K562 (cell line): ENCODE data around the gene CENPP. TPM values are rescaled to one million over a fixed set of nuclear protein-coding genes. Genes with fewer than 3 reads are reported as not detected.

Source experiments
- ATAC-seq: fragments of 200-7000 bp; cut with Tn5 transposase; 3 replicates; pipeline ENCODE4 v1.9.1; 2020; ENCODE audit warnings: moderate library complexity
- BruUV-seq: library from RNA; stranded (reverse); fragments of 400-500 nt; replicated peaks from 2 replicates; lab custom pipeline; 2021; lab: Mats Ljungman, UMichigan
- CTCF ChIA-PET: fragments of 300-600 bp; formaldehyde crosslinking; extraction: SDS; loops from one replicate; lab custom pipeline; 2021; ENCODE audit warnings: low intra/inter-chr PET ratio; lab: Yijun Ruan, JAX
- POLR2A ChIA-PET: fragments of 300-600, 350-650 bp; sonication (Branson Sonifier 250); formaldehyde crosslinking; extraction: SDS; loops from one replicate; lab custom pipeline; 2021; ENCODE audit warnings: antibody characterized with exemption, inconsistent platforms; lab: Yijun Ruan, JAX
- DNase-seq, 4 experiments: peaks; one replicate each; pipeline versions ENCODE4 v3.0.0 to v3.0.0-alpha.2; 2011 to 2018; ENCODE audit warnings: low spot score in 3 of 4, mixed read lengths in 3 of 4; ENCODE audit errors: extremely low read depth in 1 of 4
- FAIRE-seq: peaks from 2 replicates; lab custom pipeline; 2011; peaks lifted over from hg19 to GRCh38; lab: Jason Lieb, UNC
- H2AFZ ChIP-seq: 2 replicates; pipeline ENCODE4 v1.6.0; 2011; ENCODE audit warnings: low read depth, low read length, control low read depth, inconsistent platforms
- H3K27ac ChIP-seq: fragments of 200-600 bp; 3 replicates; pipeline ENCODE4 v1.8.0; 2011; ENCODE audit warnings: low read depth, mild to moderate bottlenecking, control low read depth, inconsistent platforms, low read length, moderate library complexity, mixed read lengths; ENCODE audit errors: extremely low read depth
- H3K27me3 ChIP-seq, 2 experiments: fragments of 300-600 bp in 1 of 2; 2 replicates in 1 of 2; 3 replicates in 1 of 2; pipeline versions ENCODE4 v1.6.0 to v1.8.0; 2011; ENCODE audit warnings: inconsistent platforms in 2 of 2, low read length in 2 of 2, mild to moderate bottlenecking in 1 of 2, mixed read lengths in 1 of 2, moderate library complexity in 1 of 2; ENCODE audit not compliant: control insufficient read depth in 2 of 2, insufficient read depth in 2 of 2
- H3K36me3 ChIP-seq: fragments of 300-600 bp; 3 replicates; pipeline ENCODE4 v1.8.0; 2011; ENCODE audit warnings: mild to moderate bottlenecking, low read length, inconsistent platforms; ENCODE audit not compliant: control insufficient read depth, insufficient read depth
- H3K4me1 ChIP-seq, 2 experiments: fragments of 200-600 bp in 1 of 2; replicated peaks in 1 of 2; 2 replicates in 1 of 2; 3 replicates in 1 of 2; pipeline versions ENCODE4 v1.5.1 to v1.8.0; 2011; ENCODE audit warnings: inconsistent platforms in 2 of 2, low read length in 2 of 2, mild to moderate bottlenecking in 1 of 2, mixed read lengths in 1 of 2, moderate library complexity in 1 of 2; ENCODE audit not compliant: control insufficient read depth in 2 of 2, insufficient read depth in 2 of 2
- H3K4me2 ChIP-seq: 2 replicates; pipeline ENCODE4 v1.6.1; 2011; ENCODE audit warnings: low read length, control low read depth, inconsistent platforms, mixed read lengths; ENCODE audit not compliant: insufficient read depth
- H3K4me3 ChIP-seq: fragments of 200-600 bp; sonication (generic), shearing (Covaris generic); 2 replicates; pipeline ENCODE4 v1.5.1; 2016; ENCODE audit warnings: control low read depth, inconsistent platforms
- H3K79me2 ChIP-seq: fragments of 200-600 bp; 3 replicates; pipeline ENCODE4 v1.8.0; 2011; ENCODE audit warnings: low read length, inconsistent platforms; ENCODE audit not compliant: control insufficient read depth, insufficient read depth
- H3K9ac ChIP-seq, 2 experiments: 2 replicates each; pipeline versions ENCODE4 v1.6.0 to v1.6.1; 2011; ENCODE audit warnings: low read depth in 2 of 2, low read length in 2 of 2, control low read depth in 1 of 2, inconsistent platforms in 1 of 2, mild to moderate bottlenecking in 1 of 2, mixed read lengths in 1 of 2; ENCODE audit not compliant: insufficient read depth in 1 of 2
- H3K9me1 ChIP-seq: one replicate; pipeline ENCODE4 v1.6.0; 2011; ENCODE audit warnings: inconsistent platforms, mild to moderate bottlenecking, low read length, moderate library complexity; ENCODE audit not compliant: control insufficient read depth, insufficient read depth
- H3K9me3 ChIP-seq: replicated peaks from 2 replicates; pipeline ENCODE4 v1.5.1; 2011; ENCODE audit warnings: low read depth, low read length, inconsistent platforms; ENCODE audit not compliant: control insufficient read depth, insufficient read depth
- H4K20me1 ChIP-seq: replicated peaks from 2 replicates; pipeline ENCODE4 v1.6.1; 2011; ENCODE audit warnings: low read length, inconsistent platforms, mixed read lengths; ENCODE audit not compliant: control insufficient read depth, insufficient read depth
- ARNT ChIP-seq, 2 experiments: fragments of 450-650 bp; IDR thresholded peaks; 2 replicates each; pipeline ENCODE4 v1.6.1; 2016; ENCODE audit warnings: mild to moderate bottlenecking in 1 of 2
- ATF4 ChIP-seq: fragments of 450-650 bp; formaldehyde crosslinking; IDR thresholded peaks from 2 replicates; pipeline ENCODE4 v1.4.0; 2022; ENCODE audit warnings: mild to moderate bottlenecking, moderate library complexity
- EP300 ChIP-seq: IDR thresholded peaks from 2 replicates; pipeline ENCODE4 v1.6.1; 2012; ENCODE audit warnings: low read length, improper control_type of control experiment
- ETV6 ChIP-seq, 3 experiments: fragments of 150-350 bp in 1 of 3; sonication (generic) in 1 of 3; formaldehyde crosslinking in 1 of 3; IDR thresholded peaks; 2 replicates each; pipeline versions ENCODE4 v1.6.1 to v1.8.0; 2014 to 2022; ENCODE audit warnings: borderline replicate concordance in 2 of 3, low read depth in 2 of 3, antibody characterized with exemption in 1 of 3, low read length in 1 of 3, mild to moderate bottlenecking in 1 of 3, missing genetic modification reagents in 1 of 3
- FOXA3 ChIP-seq, 2 experiments: fragments of 450-650 bp in 1 of 2; sonication (generic) in 1 of 2; formaldehyde crosslinking; IDR thresholded peaks in 1 of 2; conservative IDR thresholded peaks in 1 of 2; 2 replicates each; pipeline versions ENCODE4 v1.4.0 to v1.8.0; 2020 to 2022; ENCODE audit warnings: mild to moderate bottlenecking in 2 of 2, missing genetic modification reagents in 1 of 2
- GABPA ChIP-seq: fragments of 200-800 bp; sonication (Bioruptor generic); conservative IDR thresholded peaks from 2 replicates; pipeline ENCODE4 v1.6.1; 2016; ENCODE audit warnings: low read depth, missing genetic modification characterization, missing compliant biosample characterization
- HDAC2 ChIP-seq: fragments of 450-650 bp; IDR thresholded peaks from 2 replicates; pipeline ENCODE4 v1.6.1; 2016; ENCODE audit warnings: mild to moderate bottlenecking
- MEIS2 ChIP-seq: fragments of 450-650 bp; IDR thresholded peaks from 2 replicates; pipeline ENCODE4 v1.6.1; 2014; ENCODE audit warnings: mild to moderate bottlenecking; ENCODE audit not compliant: partially characterized antibody
- TEAD1 ChIP-seq, 2 experiments: fragments of 450-650 bp in 1 of 2; sonication (generic) in 1 of 2; formaldehyde crosslinking; IDR thresholded peaks; 2 replicates each; pipeline versions ENCODE4 v1.4.0 to v1.8.0; 2020 to 2022; ENCODE audit warnings: mild to moderate bottlenecking in 2 of 2, missing genetic modification reagents in 1 of 2
- ZBTB1 ChIP-seq: sonication (generic); formaldehyde crosslinking; IDR thresholded peaks from 2 replicates; pipeline ENCODE4 v1.8.1; 2023; ENCODE audit warnings: missing genetic modification reagents, low read depth, mild to moderate bottlenecking, borderline replicate concordance
- ZNF212 ChIP-seq: fragments of 450-650 bp; formaldehyde crosslinking; IDR thresholded peaks from 2 replicates; pipeline ENCODE4 v1.4.0; 2020; ENCODE audit warnings: mild to moderate bottlenecking
- ZNF511 ChIP-seq: sonication (generic); formaldehyde crosslinking; IDR thresholded peaks from 2 replicates; pipeline ENCODE4 v1.8.0; 2022; ENCODE audit warnings: mild to moderate bottlenecking, missing genetic modification reagents
- ZNF584 ChIP-seq: fragments of 200-800 bp; sonication (Bioruptor generic); IDR thresholded peaks from 2 replicates; pipeline ENCODE4 v1.6.1; 2016; ENCODE audit warnings: low read depth, mild to moderate bottlenecking, missing genetic modification characterization, missing compliant biosample characterization
- ZZZ3 ChIP-seq: fragments of 450-650 bp; IDR thresholded peaks from 2 replicates; pipeline ENCODE4 v1.6.1; 2016; ENCODE audit warnings: antibody characterized with exemption, mild to moderate bottlenecking, moderate library complexity
- WGBS: fragments of 100-300 bp; shearing (Covaris generic); methylation state at CpG from one replicate; pipeline ENCODE4 v1.1.6; 2016; ENCODE audit warnings: low coverage, mixed read lengths; ENCODE audit not compliant: insufficient coverage; ENCODE audit errors: missing lambda C conversion rate; 5-methylcytosine and 5-hydroxymethylcytosine counted together
- in situ Hi-C: fragments of 300-500 bp; cut with MboI; formaldehyde crosslinking; loops from 4 replicates; pipeline ENCODE4 v1.15.0; 2018; ENCODE audit warnings: inconsistent platforms, mixed read lengths
- intact Hi-C: fragments of 100-400 bp; cut with micrococcal nuclease; formaldehyde crosslinking; loops from 2 replicates; pipeline ENCODE4 v1.14.2; 2022
- polyA plus RNA-seq, 8 experiments: library from polyadenylated mRNA; depleted of rRNA in 4 of 8; stranded (reverse) in 5 of 8; unstranded in 3 of 8; fragments of >200 nt; fragmentation: Nextera tagmentation in 2 of 8; fragmentation: Illumina TruSeq in 1 of 8; extraction: Ambion mirVana in 2 of 8; extraction: Trizol in 1 of 8; gene quantifications; 2 replicates each; pipeline versions ENCODE4 v1.2.1 to v1.2.3, GENCODE V29; 2011 to 2014; ENCODE audit warnings: inconsistent platforms in 1 of 8, missing spikeins in 1 of 8
- total RNA-seq, 7 experiments: library from RNA; depleted of rRNA in 6 of 7; stranded (reverse); fragments of >200 nt in 6 of 7; fragmentation: Illumina TruSeq in 2 of 7; extraction: Trizol in 2 of 7; gene quantifications; 2 replicates each; pipeline versions ENCODE4 v1.2.1 to v1.2.3, GENCODE V29; 2011 to 2021; ENCODE audit warnings: low replicate concordance in 1 of 7
- TF ChIP-seq, protein P1 (sequence below): fragments of 250-450 bp; sonication (Bioruptor Pico); IDR thresholded peaks from 2 replicates; pipeline ENCODE4 v1.4.0; 2020; ENCODE audit warnings: mild to moderate bottlenecking
- TF ChIP-seq, protein P2 (sequence below), 2 experiments: fragments of 250-450 bp in 1 of 2; fragments of 450-650 bp in 1 of 2; sonication (Bioruptor Pico) in 1 of 2; IDR thresholded peaks; 2 replicates each; pipeline versions ENCODE4 v1.6.1 to v1.8.0; 2016 to 2021; ENCODE audit warnings: mild to moderate bottlenecking in 2 of 2, moderate library complexity in 2 of 2, missing compliant biosample characterization in 1 of 2, missing genetic modification characterization in 1 of 2

The CENPP gene
- total and polyA plus RNA-seq, 9 of the 15 experiments (the other 6 are each of a cell fraction or from before 2014, with no cell fraction given), result 8.0 to 28.5 (median 17.9) TPM

GRCh38 chr9:92467041-92467440 is 141.3 kb downstream of the CENPP start:
- in situ Hi-C loops, result no loop called here
- BruUV-seq, result no TSS peak
- POLR2A ChIA-PET, result interaction anchor here (1.8 kb wide), 1 partner anchor 9 kb away, joined by 4 read pairs; no protein-coding TSS in a partner anchor

More at GRCh38 chr9:92467041-92467440, 141.3 kb downstream of the CENPP start:
- no peak for ATAC-seq
- Histone ChIP-seq H3K27me3 (no peaks in the 10 kb centered on the region), H3K27ac (no peak overlapping the region), H3K9me1 (no peaks in the 10 kb centered on the region), H4K20me1 (no peaks in the 10 kb centered on the region; the same call in 1 of the 2 replicates), H3K9me3 (no peaks in the 10 kb centered on the region), H3K4me1 (peaks cover 0 to 7% of the 10 kb centered on the region in 2 experiments; a peak in 2 of 5 replicates), H3K4me3 (no peak overlapping the region), H3K4me2 (no peak overlapping the region), H3K36me3 (no peaks in the 10 kb centered on the region), H3K9ac (no peak overlapping the region), H3K79me2 (no peaks in the 10 kb centered on the region), H2AFZ (no peak overlapping the region)
- no peak for FAIRE-seq
- CTCF ChIA-PET, result no interaction called here
- TF ChIP-seq ARNT (IDR thresholded peaks at IDR 0.05) (no peak), FOXA3 (CRISPR knock-in tag; conservative IDR thresholded peaks at IDR 0.05 in 1 of 2, IDR thresholded peaks at IDR 0.05 in 1 of 2) (no peak), TEAD1 (CRISPR knock-in tag; IDR thresholded peaks at IDR 0.05) (no peak), ETV6 (IDR thresholded peaks at IDR 0.05; ENCODE audit: borderline replicate concordance in 1 of 2, low read depth in 2 of 2, low read length in 1 of 2) (no peak), ETV6 (CRISPR knock-in tag; IDR thresholded peaks at IDR 0.05; ENCODE audit: borderline replicate concordance) (no peak), ZZZ3 (no peak), HDAC2 (no peak), ZNF584 (CRISPR knock-in tag) (no peak), GABPA (tag) (no peak), ZNF212 (CRISPR knock-in tag) (no peak), EP300 (no peak), ATF4 (CRISPR knock-in tag) (no peak), ZBTB1 (CRISPR knock-in tag) (no peak), ZNF511 (CRISPR knock-in tag) (no peak), MEIS2 (no peak)
- TF ChIP-seq, protein P1, sequence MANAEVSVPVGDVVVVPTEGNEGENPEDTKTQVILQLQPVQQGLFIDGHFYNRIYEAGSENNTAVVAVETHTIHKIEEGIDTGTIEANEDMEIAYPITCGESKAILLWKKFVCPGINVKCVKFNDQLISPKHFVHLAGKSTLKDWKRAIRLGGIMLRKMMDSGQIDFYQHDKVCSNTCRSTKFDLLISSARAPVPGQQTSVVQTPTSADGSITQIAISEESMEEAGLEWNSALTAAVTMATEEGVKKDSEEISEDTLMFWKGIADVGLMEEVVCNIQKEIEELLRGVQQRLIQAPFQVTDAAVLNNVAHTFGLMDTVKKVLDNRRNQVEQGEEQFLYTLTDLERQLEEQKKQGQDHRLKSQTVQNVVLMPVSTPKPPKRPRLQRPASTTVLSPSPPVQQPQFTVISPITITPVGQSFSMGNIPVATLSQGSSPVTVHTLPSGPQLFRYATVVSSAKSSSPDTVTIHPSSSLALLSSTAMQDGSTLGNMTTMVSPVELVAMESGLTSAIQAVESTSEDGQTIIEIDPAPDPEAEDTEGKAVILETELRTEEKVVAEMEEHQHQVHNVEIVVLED, result no peak
- TF ChIP-seq, protein P2, sequence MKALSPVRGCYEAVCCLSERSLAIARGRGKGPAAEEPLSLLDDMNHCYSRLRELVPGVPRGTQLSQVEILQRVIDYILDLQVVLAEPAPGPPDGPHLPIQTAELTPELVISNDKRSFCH (CRISPR knock-in tag; IDR thresholded peaks at IDR 0.05), result no peak
- TF ChIP-seq, protein P2 (tag; IDR thresholded peaks at IDR 0.05), result no peak
- 47% methylated on average over 1 of the region's 1 CpG for WGBS
- no peak for DNase-seq
- intact Hi-C loops, result loop anchor here (10.0 kb wide), 1 partner anchor 332 kb away; no protein-coding TSS in a partner anchor
